GM19240 (cell line): ENCODE measurements around the gene ARID4B.
"Not testable (repeated sequence)": the region's sequence is repeated elsewhere in the genome, so short reads cannot be mapped to it uniquely, and the experiment has no call there.

Experiments used
- DNase-seq: peaks from one replicate; pipeline ENCODE4 v3.0.0; 2011; ENCODE audit warnings: low spot score; ENCODE audit not compliant: insufficient read length

The ARID4B gene

GRCh38 chr1:235160957-235161684, 166.9 kb downstream of the ARID4B start, which contains the start of gene RBM34:
RBM34 (minus strand) TSS chr1:235161250; CDS start chr1:235161226, 24 bp downstream.
- peak; percentile 77 for DNase-seq

DNA sequence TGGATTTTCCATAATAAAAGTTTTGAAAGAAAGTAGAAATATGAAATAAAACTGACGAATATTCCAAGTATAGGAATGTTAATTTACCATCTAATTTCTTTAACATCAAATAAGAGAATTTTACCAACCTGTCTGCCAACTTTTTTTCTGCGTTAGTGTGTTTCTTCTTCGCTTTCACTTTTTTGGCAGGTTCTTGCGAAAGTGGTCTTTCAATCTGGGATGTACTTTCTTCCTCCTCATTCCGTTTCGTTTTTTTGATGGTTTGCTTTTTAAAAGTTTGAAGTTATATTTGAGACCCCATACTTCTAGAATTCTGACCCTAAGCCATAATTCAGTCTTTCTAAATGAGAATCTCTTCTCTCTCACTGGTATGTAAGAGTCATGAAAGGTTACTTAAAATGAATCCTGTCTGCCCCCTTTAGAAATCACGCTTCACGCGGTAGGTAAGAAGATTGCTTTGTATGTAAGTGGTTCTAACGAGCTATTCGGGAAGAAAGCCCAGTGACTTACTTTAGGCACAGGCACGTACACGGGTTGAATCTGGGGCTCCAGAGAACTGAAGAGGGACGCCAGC, 167.5 kb downstream of the ARID4B start:
- no peak for DNase-seq

GRCh38 chr1:235159930-235160329, 168.0 kb downstream of the ARID4B start:
- DNase-seq, result not testable (repeated sequence)

DNA sequence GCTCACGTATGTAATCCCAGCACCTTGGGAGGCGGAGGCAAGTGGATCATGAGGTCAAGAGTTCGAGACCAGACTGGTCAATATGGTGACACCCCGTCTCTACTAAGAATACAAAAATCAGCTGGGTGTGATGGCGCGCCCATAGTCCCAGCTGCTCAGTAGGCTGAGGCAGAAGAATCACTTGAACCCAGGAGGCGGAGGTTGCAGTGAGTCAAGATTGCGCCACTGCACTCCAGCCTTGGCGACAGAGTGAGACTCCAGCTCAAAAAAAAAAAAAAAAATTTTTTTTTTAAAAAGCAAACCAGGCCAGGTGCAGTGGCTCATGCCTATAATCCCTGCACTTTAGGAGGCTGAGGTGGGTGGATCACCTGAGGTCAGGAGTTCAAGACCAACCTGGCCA, 168.7 kb downstream of the ARID4B start:
- not testable (repeated sequence) for DNase-seq

DNA sequence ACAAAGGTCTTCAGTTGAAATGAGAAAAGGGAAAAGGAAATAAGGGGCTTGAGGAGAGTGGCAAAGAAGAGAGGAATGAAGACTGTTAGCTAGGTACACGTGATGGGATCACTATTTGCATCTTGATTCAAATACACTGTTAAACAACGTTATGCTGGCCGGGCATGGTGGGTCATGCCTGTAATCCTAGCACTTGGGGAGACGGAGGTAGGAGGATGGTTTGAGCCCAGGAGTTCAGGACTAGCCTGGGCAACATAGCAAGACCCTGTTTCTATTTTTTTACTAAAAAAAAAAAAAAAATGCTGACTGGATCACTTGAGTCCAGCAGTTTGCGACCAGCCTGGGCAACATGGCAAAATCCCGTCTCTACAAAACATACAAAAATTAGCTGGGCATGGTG, 169.3 kb downstream of the ARID4B start:
- no peak for DNase-seq

DNA sequence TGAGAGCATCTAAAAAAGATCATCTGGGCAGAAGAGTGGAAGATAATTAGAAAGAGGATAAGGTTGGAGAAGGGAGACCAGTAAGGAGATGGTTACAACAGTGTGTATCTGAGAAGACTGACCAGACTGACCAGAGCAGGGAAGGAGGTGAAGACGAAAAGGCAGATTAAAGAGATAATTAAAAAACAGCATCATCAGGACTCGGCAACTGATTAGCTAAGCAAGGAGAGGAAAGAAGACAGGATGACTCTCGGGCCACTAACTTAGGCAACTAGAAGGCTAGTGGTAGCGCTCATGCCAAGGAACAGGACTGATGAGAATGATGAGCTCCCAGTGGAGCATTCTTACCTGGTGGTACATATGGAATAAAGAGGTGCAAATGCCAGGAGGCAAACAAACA, 170.8 kb downstream of the ARID4B start:
- DNase-seq, result no peak

DNA sequence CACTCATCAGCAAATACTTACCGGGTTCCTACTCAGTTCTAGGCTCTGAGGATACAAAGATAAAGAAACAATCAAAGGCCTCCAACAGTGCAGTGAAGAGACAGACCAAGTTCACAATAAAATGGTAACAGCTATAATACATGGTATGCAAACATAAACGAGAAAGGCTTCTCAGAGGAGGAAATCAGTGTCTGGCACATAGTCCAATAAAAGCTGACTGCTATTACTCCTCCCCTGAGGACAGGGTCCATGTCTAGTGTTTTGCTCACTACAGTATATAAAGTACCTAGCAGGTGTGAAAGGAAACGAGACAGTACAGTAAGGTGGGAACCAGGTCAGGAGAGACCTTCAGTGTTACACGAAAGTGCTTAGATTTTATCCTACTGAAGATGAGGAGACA, 171.2 kb downstream of the ARID4B start:
- DNase-seq, result no peak

GRCh38 chr1:235156265-235156664, 171.7 kb downstream of the ARID4B start:
- DNase-seq, result no peak

DNA sequence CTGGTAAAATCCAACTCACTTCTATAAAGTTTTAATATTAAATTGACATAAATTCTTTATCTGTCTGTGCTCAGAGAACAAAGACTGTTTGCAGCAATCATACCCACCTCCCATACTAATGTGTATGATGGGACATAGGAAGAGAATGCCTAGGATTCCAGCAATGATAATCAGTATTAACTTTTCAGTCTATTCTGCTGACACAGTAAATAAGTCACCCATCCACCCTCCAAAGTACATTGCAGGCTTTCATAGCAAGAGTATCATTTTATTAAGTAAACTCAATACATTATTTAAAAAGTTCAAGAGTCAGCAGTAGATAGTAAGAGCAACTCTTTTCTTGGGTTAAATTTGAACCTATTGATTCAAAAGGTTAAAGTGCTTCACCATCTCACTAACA, 175.7 kb downstream of the ARID4B start:
- DNase-seq, result no peak

DNA sequence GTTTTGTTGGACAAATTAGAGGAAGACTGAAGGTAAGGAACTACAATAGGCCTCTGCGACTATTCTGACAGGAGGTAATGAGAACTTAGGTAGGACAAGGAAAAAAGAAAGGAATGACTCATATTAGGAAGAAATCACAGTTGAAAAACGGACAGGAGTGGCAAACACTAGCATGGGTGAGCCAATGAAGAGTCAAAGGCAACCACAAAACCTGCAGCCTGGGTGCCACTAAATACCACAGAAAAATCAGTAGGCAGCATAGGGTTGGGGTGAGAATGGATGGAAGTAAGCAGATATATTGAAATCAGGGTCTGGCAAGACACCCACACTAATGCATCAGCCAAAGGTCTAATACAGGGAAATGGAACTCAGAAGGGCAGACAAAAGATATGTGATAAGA, 176.9 kb downstream of the ARID4B start:
- no peak for DNase-seq

DNA sequence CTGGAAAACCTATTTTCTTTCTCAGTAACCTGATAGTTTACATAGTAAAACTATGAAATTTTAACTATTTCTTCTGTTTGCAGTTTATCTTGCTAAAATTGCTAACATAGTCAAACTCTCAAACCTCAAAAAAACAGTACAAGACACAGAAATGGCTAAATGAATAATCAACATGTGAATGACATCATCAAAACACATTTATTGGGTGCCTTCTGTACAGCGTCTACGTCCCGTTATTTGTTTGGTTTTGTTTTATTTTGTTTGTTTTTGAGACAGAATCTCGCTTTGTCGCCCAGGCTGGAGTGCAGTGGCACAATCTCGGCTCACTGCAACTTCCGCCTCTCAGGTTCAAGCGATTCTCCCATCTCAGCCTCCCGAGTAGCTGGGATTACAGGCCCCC, 178.2 kb downstream of the ARID4B start:
- DNase-seq, result no peak

DNA sequence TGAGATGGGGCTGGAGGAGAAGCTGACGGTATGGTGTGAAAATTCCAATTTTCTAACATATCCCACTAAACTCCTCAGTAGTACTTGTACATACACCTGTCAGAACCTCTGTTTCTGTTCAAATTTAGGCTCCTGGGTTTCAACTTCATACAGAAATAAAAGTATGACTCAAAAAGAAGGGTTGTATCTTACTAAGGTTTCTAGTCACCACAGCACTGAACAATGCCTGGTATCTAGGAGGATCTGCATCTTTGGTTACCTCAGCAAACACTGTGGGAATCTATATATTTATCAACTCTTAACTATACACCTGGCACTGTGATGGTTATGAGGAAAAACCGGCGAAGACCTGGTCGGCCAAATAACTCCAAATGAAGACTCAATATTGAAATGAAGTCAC, 180.7 kb downstream of the ARID4B start:
- DNase-seq, result no peak

GRCh38 chr1:235145639-235146038, 182.3 kb downstream of the ARID4B start:
- DNase-seq, result no peak

DNA sequence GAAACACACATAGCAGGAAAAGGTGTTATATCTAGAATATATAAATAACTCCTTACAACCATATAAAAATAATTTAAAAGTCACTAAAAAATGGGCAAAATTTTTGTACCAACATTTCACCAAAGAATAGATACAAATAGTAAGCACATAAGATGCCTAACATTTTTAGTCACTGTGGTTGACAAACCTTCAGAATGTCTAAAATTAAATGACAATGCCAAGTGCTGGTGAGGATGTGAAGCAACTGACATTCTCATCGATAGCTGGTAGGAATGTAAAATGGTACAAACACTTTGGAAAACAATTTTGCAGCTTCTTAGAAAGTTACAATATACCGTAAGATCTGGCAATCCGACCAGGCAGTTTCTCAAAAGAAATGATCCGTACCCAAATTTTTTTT, 185.0 kb downstream of the ARID4B start:
- DNase-seq, result no peak

DNA sequence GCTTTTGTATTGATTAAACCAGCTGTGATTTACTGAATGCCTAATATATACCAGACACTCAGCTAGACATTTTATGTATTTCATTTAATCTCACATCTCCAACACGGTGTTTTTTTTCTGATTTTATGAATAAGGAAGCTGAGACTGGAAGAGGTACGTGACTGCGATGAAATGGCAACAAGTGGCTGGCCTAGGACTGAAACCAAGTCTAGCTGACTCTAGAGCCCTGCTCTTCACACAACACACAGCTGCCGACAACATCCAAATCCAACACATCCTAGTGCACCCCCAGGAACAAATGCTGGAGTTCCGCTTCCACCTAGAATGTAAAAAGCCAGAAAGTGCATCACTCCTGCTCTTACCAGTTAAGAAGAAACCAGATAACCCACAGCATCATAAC, 188.7 kb downstream of the ARID4B start:
- no peak for DNase-seq

DNA sequence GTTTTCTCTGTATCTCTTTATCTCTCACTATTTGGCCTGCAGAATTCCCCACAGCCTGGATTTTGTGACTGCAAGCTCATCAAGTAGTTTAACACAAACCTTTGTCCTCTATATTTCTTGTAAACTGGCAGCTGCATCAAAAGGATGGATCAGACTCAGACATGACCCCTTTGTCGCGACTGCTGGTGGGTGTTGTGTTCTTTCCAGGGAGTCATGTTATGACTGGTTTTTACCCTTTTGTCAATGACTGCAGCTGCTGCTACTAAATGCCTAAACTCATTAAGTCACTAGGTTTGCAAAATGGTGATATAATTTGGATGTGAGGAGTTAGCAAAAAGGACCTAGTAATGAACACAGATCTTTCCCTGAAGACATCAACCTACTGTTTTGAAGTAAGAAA, 189.2 kb downstream of the ARID4B start:
- DNase-seq, result no peak

DNA sequence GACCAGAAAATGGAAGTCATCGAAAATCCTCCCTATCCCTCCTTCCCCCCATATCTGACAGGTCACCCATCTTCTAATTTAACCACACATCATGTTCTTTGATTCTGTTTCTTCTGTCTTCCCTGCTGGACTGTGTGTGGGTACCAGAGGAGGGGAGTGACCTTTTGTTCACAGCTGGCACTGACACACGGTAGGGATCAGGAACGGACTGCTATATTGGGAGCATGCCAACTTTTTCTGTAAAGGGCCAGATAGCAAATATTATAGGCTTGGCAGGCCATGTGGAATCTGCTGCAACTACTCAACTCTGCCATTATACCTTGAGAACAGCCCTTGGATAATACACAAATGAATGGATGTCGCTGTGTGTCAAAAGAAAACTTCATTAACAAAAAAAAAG, 191.9 kb downstream of the ARID4B start:
- no peak for DNase-seq

DNA sequence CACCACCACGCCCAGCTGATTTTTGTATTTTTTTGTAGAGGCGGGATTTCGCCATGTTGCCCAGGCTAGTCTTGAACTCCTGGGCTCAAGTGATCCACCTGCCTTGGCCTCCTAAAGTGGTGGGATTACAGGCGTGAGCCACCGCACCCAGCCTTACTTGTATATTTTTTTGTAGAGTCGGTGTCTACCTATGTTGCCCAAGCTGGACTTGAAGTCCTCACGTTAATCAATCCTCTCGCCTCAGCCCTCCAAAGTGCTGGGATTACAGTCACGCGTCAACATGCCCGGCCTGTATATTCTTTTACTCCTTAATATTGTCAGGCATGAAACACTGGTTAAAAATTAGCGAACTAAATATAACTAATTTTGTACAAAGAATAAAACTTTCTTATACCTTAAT, 193.8 kb downstream of the ARID4B start:
- no peak for DNase-seq

DNA sequence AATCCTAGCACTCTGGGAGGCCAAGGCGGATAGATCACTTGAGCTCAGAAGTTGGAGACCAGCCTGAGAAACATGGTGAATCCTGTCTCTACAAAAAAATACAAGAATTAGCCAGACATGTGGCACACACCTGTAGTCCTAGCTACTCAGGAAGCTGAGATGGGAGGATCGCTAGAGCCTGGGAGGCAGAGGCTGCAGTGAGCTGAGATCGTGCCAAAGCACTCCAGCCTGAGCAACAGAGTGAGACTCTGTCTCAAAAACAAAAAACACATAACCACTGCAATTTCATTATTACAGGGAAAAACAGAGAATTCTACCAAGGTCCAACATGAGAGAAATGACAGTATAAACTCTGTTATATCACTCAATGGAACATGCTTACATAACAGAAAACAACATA, 194.9 kb downstream of the ARID4B start:
- no peak for DNase-seq

- DNase-seq, result no peak
Observed at GRCh38 chr1:235131961-235132360, 196.0 kb downstream of the ARID4B start.

GRCh38 chr1:235130766-235131270, 197.2 kb downstream of the ARID4B start:
- DNase-seq, result no peak

DNA sequence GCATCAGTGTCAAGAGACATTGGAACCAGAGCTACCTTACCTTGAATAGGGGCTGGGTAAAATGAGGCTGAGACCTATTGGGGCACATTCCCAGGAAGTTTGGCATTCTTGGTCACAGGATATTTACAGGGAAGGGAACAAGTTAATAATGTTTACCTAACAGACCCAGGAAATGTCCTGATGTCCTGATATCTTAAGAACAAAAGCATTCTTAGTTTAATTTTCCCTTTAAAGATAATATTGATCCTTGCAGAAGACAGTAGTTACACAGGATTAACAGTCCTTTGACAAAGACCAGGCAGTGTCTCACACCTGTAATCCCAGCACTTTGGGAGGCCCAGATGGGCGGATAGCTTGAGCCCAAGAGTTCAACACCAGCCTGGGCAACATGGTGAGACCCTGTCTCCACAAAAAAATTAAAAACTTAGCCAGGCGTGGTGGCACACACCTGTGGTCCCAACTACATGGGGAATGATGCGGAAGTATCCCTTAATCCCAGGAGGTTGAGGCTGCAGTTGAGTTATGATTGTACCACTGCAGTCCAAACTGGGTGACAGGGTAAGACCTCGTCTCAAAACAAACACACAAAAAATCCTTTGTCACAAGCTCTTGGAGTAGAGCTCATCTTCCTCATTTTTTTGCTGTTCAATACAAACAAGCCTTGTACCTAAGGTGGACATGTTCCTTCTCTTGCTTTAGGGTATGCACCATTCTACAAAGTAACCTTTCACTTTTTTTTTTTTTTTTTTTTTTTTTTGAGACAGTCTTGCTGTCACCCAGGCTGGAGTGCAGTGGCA, 198.0 kb downstream of the ARID4B start:
- no peak for DNase-seq
